ENCODE measurements around the gene ARMH1. TPM values are rescaled to one million over a fixed set of nuclear protein-coding genes. Genes with fewer than 3 reads are reported as not detected.
"Not testable (repeated sequence)": the region's sequence is repeated elsewhere in the genome, so short reads cannot be mapped to it uniquely, and the experiment has no call there.

Gene ARMH1
- total RNA-seq, 1 donor from 2014 or later = 3.0 TPM

GRCh38 chr1:44735992-44736391 lies 61.5 kb downstream of the ARMH1 start:
- H3K9me3 Mint-ChIP-seq (ENCODE audit: unreplicated experiment) = no peaks in the 10 kb centered on the region
- TF ChIP-seq CTCF (IDR thresholded peaks at IDR 0.05) = no peak
- H3K4me3 Mint-ChIP-seq (ENCODE audit: unreplicated experiment) = no peak overlapping the region
- H3K36me3 Mint-ChIP-seq (ENCODE audit: unreplicated experiment) = no peaks in the 10 kb centered on the region
- no peaks in the 10 kb centered on the region for H3K27me3 Mint-ChIP-seq (ENCODE audit: unreplicated experiment)
- H3K27ac Mint-ChIP-seq (ENCODE audit: unreplicated experiment) = no peak overlapping the region
- no peak for DNase-seq (ENCODE audit: extremely low spot score, unreplicated experiment)
- peaks cover 32% of the 10 kb centered on the region for H3K4me1 Mint-ChIP-seq (ENCODE audit: unreplicated experiment)

- Mint-ChIP-seq H3K4me3 (ENCODE audit: unreplicated experiment) (peak overlapping the region; percentile 89), H3K27ac (ENCODE audit: unreplicated experiment) (peak overlapping the region; percentile 95), H3K4me1 (ENCODE audit: unreplicated experiment) (peaks cover 23% of the 10 kb centered on the region)
- not testable (repeated sequence) for H3K36me3 Mint-ChIP-seq (ENCODE audit: unreplicated experiment); H3K27me3 Mint-ChIP-seq (ENCODE audit: unreplicated experiment); H3K9me3 Mint-ChIP-seq (ENCODE audit: unreplicated experiment); DNase-seq (ENCODE audit: extremely low spot score, unreplicated experiment)
Observed at GRCh38 chr1:44738953-44739306, 64.4 kb downstream of the ARMH1 start.

GRCh38 chr1:44739307-44740178 lies 65.0 kb downstream of the ARMH1 start, which contains the start of gene KIF2C:
TSS of gene KIF2C (plus strand) at chr1:44739837. CDS start at chr1:44739933, 96 bp downstream.
- Mint-ChIP-seq H3K4me1 (ENCODE audit: unreplicated experiment) (peaks cover 23% of the 10 kb centered on the region), H3K27ac (ENCODE audit: unreplicated experiment) (peak within 1 kb of the TSS; percentile 95), H3K9me3 (ENCODE audit: unreplicated experiment) (no peaks in the 10 kb centered on the region), H3K36me3 (ENCODE audit: unreplicated experiment) (no peaks in the 10 kb centered on the region), H3K27me3 (ENCODE audit: unreplicated experiment) (no peaks in the 10 kb centered on the region), H3K4me3 (ENCODE audit: unreplicated experiment) (peak within 1 kb of the TSS; percentile 89)
- no peak for TF ChIP-seq CTCF (IDR thresholded peaks at IDR 0.05)
- DNase-seq (ENCODE audit: extremely low spot score, unreplicated experiment) = peak; percentile 99

- H3K36me3 Mint-ChIP-seq (ENCODE audit: unreplicated experiment) = no peaks in the 10 kb centered on the region
- H3K4me3 Mint-ChIP-seq (ENCODE audit: unreplicated experiment) = peak overlapping the region; percentile 89
- no peak for TF ChIP-seq CTCF (IDR thresholded peaks at IDR 0.05)
- peak overlapping the region; percentile 95 for H3K27ac Mint-ChIP-seq (ENCODE audit: unreplicated experiment)
- no peaks in the 10 kb centered on the region for H3K9me3 Mint-ChIP-seq (ENCODE audit: unreplicated experiment)
- H3K27me3 Mint-ChIP-seq (ENCODE audit: unreplicated experiment) = no peaks in the 10 kb centered on the region
- H3K4me1 Mint-ChIP-seq (ENCODE audit: unreplicated experiment) = peaks cover 23% of the 10 kb centered on the region
- DNase-seq (ENCODE audit: extremely low spot score, unreplicated experiment) = no peak
Observed at GRCh38 chr1:44740179-44740617, 65.7 kb downstream of the ARMH1 start.

GRCh38 chr1:44743211-44743610 lies 68.7 kb downstream of the ARMH1 start:
- no peak overlapping the region for H3K4me3 Mint-ChIP-seq (ENCODE audit: unreplicated experiment)
- peaks cover 23% of the 10 kb centered on the region for H3K4me1 Mint-ChIP-seq (ENCODE audit: unreplicated experiment)
- no peaks in the 10 kb centered on the region for H3K36me3 Mint-ChIP-seq (ENCODE audit: unreplicated experiment)
- H3K27me3 Mint-ChIP-seq (ENCODE audit: unreplicated experiment) = no peaks in the 10 kb centered on the region
- H3K9me3 Mint-ChIP-seq (ENCODE audit: unreplicated experiment) = no peaks in the 10 kb centered on the region
- DNase-seq (ENCODE audit: extremely low spot score, unreplicated experiment) = no peak
- no peak for TF ChIP-seq CTCF (IDR thresholded peaks at IDR 0.05)
- H3K27ac Mint-ChIP-seq (ENCODE audit: unreplicated experiment) = no peak overlapping the region
